A673 (cell line): ENCODE results near the gene KCNJ10. TPM values are rescaled to one million over a fixed set of nuclear protein-coding genes. Genes with fewer than 3 reads are reported as not detected.

Experiments used
- BruUV-seq: library from RNA; stranded (reverse); fragments of 400-500 nt; replicated peaks from 2 replicates; lab custom pipeline; 2021; lab: Mats Ljungman, UMichigan
- CTCF ChIA-PET: fragments of 300-600 bp; sonication (Branson Sonifier 250); formaldehyde crosslinking; loops from one replicate; lab custom pipeline; 2022; ENCODE audit warnings: antibody characterized with exemption; lab: Charles Lee
- POLR2A ChIA-PET: fragments of 300-600 bp; sonication (Branson Sonifier 250); formaldehyde crosslinking; loops from one replicate; lab custom pipeline; 2022; ENCODE audit warnings: antibody characterized with exemption; ENCODE audit not compliant: low non-redundant PET; lab: Charles Lee
- DNase-seq: peaks from one replicate; pipeline ENCODE4 v3.0.0-alpha.2; 2015; ENCODE audit warnings: low spot score
- H3K27ac ChIP-seq: fragments of 200-600 bp; sonication (generic); 2 replicates; pipeline ENCODE4 v1.5.1; 2016; ENCODE audit warnings: mixed run types, low read depth, mild to moderate bottlenecking, mixed read lengths, antibody characterized with exemption, low read length; ENCODE audit not compliant: poor library complexity, severe bottlenecking
- H3K27me3 ChIP-seq: fragments of 200-600 bp; sonication (generic); replicated peaks from 2 replicates; pipeline ENCODE4 v1.6.1; 2017; ENCODE audit warnings: mixed run types, low read depth, mild to moderate bottlenecking, mixed read lengths, antibody characterized with exemption, low read length; ENCODE audit not compliant: insufficient read depth, poor library complexity
- H3K36me3 ChIP-seq: fragments of 200-600 bp; sonication (generic); 2 replicates; pipeline ENCODE4 v1.6.1; 2016; ENCODE audit warnings: mixed run types, mild to moderate bottlenecking, mixed read lengths, antibody characterized with exemption, low read length; ENCODE audit not compliant: insufficient read depth, poor library complexity, severe bottlenecking
- H3K4me1 ChIP-seq: fragments of 200-600 bp; sonication (generic); 2 replicates; pipeline ENCODE4 v1.6.1; 2017; ENCODE audit warnings: mixed run types, mild to moderate bottlenecking, mixed read lengths, antibody characterized with exemption, low read length; ENCODE audit not compliant: insufficient read depth, poor library complexity, severe bottlenecking
- H3K4me3 ChIP-seq: fragments of 200-600 bp; sonication (generic); 2 replicates; pipeline ENCODE4 v1.5.1; 2016; ENCODE audit warnings: low read depth, mixed run types, mild to moderate bottlenecking, mixed read lengths, low read length; ENCODE audit not compliant: poor library complexity, severe bottlenecking
- H3K9me3 ChIP-seq: fragments of 200-600 bp; sonication (generic); 2 replicates; pipeline ENCODE4 v1.6.1; 2016; ENCODE audit warnings: mixed run types, low read depth, mild to moderate bottlenecking, mixed read lengths, antibody characterized with exemption, low read length; ENCODE audit not compliant: poor library complexity, severe bottlenecking
- EZH2 ChIP-seq: fragments of 200-600 bp; sonication (generic); IDR thresholded peaks from 2 replicates; pipeline ENCODE4 v1.6.1; 2017; ENCODE audit warnings: borderline replicate concordance, low read depth, mild to moderate bottlenecking, mixed read lengths, antibody characterized with exemption, low read length; ENCODE audit not compliant: poor library complexity, severe bottlenecking
- intact Hi-C: fragments of 100-400 bp; cut with micrococcal nuclease; formaldehyde crosslinking; loops from one replicate; pipeline ENCODE4 v1.10.0; 2022; ENCODE audit not compliant: unreplicated experiment
- total RNA-seq: library from RNA; stranded (reverse); gene quantifications from 2 replicates; pipeline ENCODE4 v1.2.3, GENCODE V29; 2021
- TF ChIP-seq, protein P1 (sequence below): fragments of 300-800, 200-600 bp; sonication (generic); conservative IDR thresholded peaks from 2 replicates; pipeline ENCODE4 v1.5.1; 2017; ENCODE audit warnings: low read depth, mild to moderate bottlenecking, antibody characterized with exemption, low read length, moderate library complexity, mixed read lengths

Gene KCNJ10
- total RNA-seq, 1 experiment from 2014 or later, result not detected

DNA sequence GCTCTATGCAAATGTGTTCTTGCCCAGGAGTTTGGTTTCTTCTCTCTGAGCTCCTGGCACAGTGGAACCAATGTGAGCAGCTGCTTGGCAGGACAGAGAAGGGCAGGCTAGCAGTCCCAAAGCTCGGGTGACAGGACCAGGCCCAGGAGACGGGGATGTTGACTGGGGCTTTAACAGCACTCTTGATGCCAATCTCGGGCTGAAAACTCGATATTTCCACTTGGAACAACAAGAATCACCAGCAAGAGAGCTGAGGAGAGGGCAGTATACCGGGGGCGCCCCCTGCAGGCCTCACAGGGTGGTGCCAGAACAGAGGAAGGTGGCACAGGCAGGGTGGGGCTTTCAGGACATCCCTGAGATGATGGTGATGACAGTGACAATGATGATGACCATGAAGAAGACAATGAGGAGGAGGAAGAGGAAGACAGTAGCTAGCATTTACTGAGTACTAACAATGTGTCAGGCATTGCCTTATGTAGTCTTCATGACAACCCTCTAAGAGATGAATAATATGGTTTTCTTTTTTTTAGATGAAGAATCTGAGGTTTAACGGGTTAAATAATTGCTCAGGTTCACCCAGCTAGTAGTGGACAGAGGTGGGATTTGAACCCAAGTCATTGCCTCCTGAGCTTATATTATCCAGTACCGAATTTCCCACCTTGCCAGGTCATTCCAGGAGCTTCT, 8.7 kb upstream of the KCNJ10 start:
- Histone ChIP-seq H3K4me3 (no peak overlapping the region), H3K9me3 (no peaks in the 10 kb centered on the region), H3K27ac (no peak overlapping the region), H3K4me1 (no peaks in the 10 kb centered on the region), H3K36me3 (no peaks in the 10 kb centered on the region), H3K27me3 (peaks cover 47% of the 10 kb centered on the region)
- TF ChIP-seq, protein P1, sequence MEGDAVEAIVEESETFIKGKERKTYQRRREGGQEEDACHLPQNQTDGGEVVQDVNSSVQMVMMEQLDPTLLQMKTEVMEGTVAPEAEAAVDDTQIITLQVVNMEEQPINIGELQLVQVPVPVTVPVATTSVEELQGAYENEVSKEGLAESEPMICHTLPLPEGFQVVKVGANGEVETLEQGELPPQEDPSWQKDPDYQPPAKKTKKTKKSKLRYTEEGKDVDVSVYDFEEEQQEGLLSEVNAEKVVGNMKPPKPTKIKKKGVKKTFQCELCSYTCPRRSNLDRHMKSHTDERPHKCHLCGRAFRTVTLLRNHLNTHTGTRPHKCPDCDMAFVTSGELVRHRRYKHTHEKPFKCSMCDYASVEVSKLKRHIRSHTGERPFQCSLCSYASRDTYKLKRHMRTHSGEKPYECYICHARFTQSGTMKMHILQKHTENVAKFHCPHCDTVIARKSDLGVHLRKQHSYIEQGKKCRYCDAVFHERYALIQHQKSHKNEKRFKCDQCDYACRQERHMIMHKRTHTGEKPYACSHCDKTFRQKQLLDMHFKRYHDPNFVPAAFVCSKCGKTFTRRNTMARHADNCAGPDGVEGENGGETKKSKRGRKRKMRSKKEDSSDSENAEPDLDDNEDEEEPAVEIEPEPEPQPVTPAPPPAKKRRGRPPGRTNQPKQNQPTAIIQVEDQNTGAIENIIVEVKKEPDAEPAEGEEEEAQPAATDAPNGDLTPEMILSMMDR, result peak; percentile 95
- TF ChIP-seq EZH2, result no peak
- intact Hi-C loops, result loop anchor here (5.0 kb wide), 1 partner anchor 141 kb away; no protein-coding TSS in a partner anchor
- peak; percentile 66 for DNase-seq
- ChIA-PET POLR2A (no interaction called here), CTCF (interaction anchor here (0.6 to 2.5 kb wide), 11 partner anchors 9 to 173 kb away, joined by 3 to 17 read pairs (median 3); partner anchors contain the start of genes IGSF8 and KCNJ10)
- BruUV-seq, result no TSS peak

DNA sequence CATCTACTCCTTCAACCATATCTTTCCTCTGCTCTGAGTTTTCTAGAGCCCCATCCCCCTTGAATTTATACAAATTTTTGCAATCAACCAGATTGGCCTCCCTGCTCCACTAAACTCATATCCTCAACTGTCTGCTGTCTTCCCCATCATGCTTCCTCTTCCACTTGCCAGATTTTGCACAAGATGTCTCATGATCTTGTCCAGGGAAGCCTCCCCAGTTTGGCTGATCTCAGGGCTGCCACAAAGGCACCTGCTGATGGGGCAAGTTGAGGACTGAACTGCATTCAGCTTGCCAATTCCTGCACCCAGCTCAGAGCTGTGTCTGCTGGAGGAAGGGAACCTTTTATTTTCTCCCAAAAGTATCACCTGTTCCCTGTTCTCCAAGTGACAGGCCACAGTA, 7.5 kb upstream of the KCNJ10 start:
- CTCF ChIA-PET, result interaction anchor here (1.1 to 2.5 kb wide), 3 partner anchors 20 to 70 kb away, joined by 3 to 17 read pairs (median 4); no protein-coding TSS in a partner anchor
- TF ChIP-seq, protein P1, result no peak
- TF ChIP-seq EZH2, result no peak
- POLR2A ChIA-PET, result no interaction called here
- BruUV-seq, result no TSS peak
- no peak overlapping the region for H3K4me3 ChIP-seq
- no peak overlapping the region for H3K27ac ChIP-seq
- H3K9me3 ChIP-seq, result no peaks in the 10 kb centered on the region
- H3K4me1 ChIP-seq, result no peaks in the 10 kb centered on the region
- H3K27me3 ChIP-seq, result peaks cover 39% of the 10 kb centered on the region
- intact Hi-C loops, result loop anchor here (5.0 kb wide), 1 partner anchor 140 kb away; no protein-coding TSS in a partner anchor
- DNase-seq, result no peak
- no peaks in the 10 kb centered on the region for H3K36me3 ChIP-seq

DNA sequence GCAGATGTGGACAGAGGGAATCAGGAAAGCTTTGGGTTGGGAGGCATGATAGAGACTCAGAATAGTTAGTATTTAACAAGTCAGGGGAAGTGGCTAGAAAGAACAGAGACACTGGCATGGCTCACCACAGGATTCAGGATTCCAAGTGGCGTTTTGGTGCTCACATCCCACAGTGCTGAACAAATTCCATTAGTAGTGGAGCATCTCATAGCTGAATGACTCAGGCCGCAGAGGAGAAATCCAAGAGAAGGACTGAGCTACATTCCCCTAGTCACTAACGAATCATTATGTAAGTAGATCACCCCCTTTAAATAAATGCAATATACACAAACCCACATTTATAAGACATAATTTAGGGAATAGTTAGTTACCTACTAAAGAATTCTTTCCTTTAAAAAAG, 6.3 kb upstream of the KCNJ10 start:
- BruUV-seq, result no TSS peak
- intact Hi-C loops, result loop anchor here (5.0 kb wide), 1 partner anchor 139 kb away; no protein-coding TSS in a partner anchor
- Histone ChIP-seq H3K9me3 (no peaks in the 10 kb centered on the region), H3K4me1 (no peaks in the 10 kb centered on the region), H3K27me3 (peaks cover 35% of the 10 kb centered on the region), H3K4me3 (no peak overlapping the region), H3K27ac (no peak overlapping the region), H3K36me3 (no peaks in the 10 kb centered on the region)
- peak; percentile 75 for DNase-seq
- ChIA-PET POLR2A (no interaction called here), CTCF (interaction anchor here (0.8 to 1.3 kb wide), 3 partner anchors 18 to 176 kb away, joined by 3 to 5 read pairs (median 3); no protein-coding TSS in a partner anchor)
- TF ChIP-seq, protein P1, result no peak
- no peak for TF ChIP-seq EZH2
